ENCODE data around the gene DPEP2.
"Not testable (repeated sequence)": the region's sequence is repeated elsewhere in the genome, so short reads cannot be mapped to it uniquely, and the experiment has no call there.

Gene DPEP2

GRCh38 chr16:67950335-67950843, 48.9 kb downstream of the DPEP2 start:
- no peak for DNase-seq

DNA sequence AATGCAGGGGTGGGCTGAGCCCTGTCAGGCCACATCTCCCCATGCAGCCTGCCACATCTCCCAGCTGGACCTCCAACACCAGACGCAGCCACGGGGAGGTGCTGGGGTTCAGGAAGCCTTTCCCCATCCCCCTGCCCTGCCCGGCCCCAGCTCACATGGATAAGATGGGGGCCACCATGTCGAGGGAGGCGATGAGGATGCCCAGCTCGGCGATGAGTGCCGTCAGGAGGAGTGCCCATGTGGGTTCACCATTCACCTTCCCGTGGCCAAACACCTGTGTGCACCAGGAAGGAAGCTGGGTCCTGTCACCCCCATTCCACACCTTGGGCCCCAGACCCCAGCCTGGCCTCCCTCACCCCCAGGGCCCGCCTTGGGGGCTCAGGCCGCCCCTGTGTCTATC, 49.6 kb downstream of the DPEP2 start:
- no peak for DNase-seq

DNA sequence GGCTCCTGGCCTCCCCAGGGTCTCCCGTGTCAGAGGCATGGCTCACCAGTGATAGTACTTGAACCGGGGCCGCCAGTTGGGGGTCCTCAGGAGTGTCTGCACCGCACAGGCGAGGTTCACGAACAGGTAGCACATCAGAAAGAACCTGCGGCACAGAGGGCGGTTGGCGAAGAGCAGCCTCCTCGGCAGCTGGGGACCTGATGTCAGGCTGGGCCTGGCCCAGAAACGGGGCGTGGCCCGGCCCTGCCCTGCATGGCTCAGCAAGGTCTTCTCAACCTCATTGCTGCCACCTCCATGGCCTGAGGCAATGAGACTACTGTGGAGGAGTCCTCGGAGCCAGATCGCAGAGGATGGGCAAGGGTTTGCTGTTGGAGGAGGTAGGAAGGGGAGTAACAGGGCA, 51.3 kb downstream of the DPEP2 start:
- DNase-seq = no peak

DNA sequence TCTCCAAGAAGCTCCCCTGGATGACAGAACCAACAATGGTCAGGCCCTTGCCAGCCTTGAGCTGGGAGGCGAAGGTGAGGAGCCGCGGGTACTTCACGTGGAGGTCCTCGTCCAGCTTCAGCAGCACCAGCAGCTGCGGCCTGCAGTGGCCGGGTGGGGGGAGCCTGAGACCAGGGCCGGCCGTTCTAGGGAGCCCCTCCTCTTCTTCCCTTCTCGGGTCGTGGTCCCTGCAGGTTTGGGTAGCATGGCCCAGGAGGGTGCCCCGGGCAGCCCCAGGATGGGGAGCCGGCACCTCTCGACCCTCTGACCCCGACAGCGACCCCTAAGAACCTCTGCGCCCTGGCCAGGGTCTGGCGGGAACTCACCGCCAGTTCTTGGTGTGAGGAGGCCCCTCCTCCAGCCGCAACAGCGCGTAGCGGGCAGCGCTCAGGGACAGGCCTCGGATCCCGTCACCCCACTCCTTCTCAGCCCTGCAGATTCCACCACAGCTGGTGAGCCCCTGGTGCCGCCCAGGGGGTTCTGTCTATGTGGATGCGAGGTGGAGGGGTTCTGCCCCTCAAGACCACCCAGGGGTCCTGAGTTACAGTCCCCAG, 52.2 kb downstream of the DPEP2 start:
- no peak for DNase-seq

GRCh38 chr16:67946128-67946569, 53.1 kb downstream of the DPEP2 start:
- DNase-seq = no peak

- no peak for DNase-seq
Observed at GRCh38 chr16:67945392-67945933, 53.8 kb downstream of the DPEP2 start.

DNA sequence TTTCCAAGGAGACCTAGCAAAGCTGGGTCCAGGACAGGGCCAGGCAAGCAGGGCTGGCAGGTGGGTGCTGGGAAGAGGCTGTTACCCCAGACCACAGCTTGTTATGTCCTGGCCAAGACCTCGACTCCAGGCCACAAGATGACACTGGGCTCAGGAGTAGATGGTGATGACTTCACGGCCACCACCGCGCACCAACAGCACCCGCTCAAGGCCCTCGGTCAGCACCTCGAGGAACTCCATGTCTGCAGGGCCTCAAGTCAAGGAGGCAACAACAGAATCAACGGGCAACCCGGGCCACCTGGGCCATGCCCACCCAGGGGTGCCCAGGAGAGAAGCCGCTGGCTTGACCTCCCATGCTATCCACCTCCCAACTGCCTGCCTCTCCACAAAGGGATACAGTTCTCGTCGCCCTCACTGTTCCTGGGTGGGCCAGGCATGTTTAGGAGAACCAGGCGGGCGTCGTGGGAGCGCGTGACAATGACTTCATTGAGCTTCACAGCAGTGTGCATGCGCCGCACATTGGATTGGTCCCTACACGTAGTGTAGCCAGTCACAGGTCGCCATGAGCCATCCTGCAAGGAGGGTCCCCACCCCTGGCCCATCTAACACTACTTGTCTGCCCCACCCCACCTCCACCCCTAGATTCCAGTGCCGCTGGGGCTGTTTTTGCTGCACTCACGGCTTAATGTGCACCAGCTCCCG, 54.4 kb downstream of the DPEP2 start:
- no peak for DNase-seq

DNA sequence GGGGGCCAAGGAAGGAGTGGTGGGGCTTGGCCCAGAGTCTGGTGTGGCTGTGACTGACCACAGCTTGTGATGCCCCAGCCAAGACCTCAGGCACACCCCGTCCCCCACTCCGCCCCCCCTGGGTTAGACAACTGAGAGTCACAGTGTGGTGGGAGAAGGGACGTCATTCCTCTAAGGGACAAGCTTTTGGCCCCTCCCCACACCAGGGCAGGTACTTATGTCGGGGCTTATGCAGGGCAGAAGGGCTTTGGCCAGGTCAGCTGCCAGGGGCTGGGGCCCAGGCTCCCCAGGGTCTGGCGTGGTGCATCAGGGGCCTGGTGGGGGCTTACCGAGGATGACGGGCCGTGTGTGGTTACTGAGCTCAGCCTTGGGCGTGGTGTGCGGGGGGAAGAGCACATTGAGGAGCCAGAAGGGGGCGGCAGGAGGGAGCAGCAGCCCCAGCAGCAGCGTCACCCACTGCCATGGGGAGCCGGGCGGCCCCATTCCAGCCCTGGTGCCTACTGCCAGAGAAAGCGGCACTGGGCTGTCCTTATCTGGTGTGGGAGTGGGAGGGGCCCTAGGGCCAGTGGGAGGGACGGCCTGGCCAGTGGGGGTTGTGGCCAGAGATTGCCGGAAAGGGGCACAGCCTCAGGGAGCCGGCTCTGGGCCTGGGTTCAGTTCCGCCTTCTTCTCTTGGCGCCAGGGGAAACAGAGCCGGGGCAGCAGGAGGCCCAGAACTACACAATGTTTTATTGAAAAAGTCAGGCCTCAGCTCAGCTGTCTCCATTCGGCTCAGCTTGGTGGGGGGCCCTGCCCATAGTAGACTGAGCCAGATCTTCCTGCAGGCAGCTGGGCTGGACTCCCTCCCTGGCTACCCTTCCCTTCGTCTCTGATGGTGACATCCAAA, 55.4 kb downstream of the DPEP2 start, which contains the start of gene LCAT:
Gene LCAT (minus strand): TSS at position 502 of the 886 bp plus-strand sequence. CDS start 19 bp downstream, at position 483.
- DNase-seq = no peak

- no peak for DNase-seq
Observed at GRCh38 chr16:67943256-67943618, 56.0 kb downstream of the DPEP2 start.

GRCh38 chr16:67942510-67943255, 56.6 kb downstream of the DPEP2 start:
- DNase-seq = no peak

DNA sequence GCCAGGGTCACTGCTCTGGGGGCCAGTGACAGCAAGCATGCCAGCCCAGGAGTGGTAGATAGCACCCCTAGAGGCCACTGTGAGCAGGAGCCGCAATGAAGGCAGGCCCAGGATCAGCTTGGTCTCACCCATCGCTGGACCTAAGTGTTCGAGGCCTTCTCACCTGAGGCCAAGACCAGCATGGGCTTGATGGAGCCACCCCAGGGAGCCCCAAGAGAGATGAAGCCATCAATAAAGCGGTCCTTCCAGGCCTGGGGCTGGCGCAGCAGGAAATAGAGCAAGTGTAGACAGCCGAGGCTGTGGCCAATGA, 57.1 kb downstream of the DPEP2 start:
- DNase-seq = no peak

DNA sequence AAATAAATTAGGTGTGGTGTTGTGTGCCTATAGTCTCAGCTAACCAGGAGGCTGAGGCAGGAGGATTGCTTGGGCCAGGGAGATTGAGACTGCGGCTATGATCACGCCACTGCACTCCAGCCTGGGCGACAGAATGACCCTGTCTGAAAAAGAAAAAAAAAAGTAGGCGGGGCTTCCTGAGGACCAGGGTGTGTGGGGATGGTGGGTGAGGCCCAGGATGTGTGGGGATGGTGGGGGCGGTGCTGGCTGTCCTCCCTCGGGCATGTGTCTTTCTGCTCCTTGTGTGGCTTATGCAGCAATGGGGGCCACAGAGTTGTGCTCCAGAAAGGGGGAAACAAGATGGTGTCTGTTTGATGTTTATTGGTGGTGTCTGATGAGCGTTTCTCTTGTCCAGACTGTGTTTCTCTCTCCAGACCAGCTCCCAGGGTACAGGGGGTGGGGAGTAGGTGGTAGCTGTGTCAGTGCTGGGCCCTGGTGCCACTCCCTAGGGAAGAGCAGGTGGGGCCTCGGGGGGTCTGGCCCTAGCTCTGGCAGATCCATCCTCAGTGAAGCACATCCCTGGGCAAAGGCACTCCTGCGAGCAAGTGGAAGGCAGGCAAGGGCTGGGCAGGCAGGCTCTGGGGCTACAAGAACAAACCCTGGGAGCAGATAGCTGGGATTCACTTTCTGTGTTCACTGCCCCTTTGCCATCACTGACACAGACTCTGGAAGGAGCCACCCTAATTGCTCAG, 57.6 kb downstream of the DPEP2 start:
- no peak for DNase-seq

GRCh38 chr16:67940446-67941089, 58.7 kb downstream of the DPEP2 start:
- DNase-seq = no peak

DNA sequence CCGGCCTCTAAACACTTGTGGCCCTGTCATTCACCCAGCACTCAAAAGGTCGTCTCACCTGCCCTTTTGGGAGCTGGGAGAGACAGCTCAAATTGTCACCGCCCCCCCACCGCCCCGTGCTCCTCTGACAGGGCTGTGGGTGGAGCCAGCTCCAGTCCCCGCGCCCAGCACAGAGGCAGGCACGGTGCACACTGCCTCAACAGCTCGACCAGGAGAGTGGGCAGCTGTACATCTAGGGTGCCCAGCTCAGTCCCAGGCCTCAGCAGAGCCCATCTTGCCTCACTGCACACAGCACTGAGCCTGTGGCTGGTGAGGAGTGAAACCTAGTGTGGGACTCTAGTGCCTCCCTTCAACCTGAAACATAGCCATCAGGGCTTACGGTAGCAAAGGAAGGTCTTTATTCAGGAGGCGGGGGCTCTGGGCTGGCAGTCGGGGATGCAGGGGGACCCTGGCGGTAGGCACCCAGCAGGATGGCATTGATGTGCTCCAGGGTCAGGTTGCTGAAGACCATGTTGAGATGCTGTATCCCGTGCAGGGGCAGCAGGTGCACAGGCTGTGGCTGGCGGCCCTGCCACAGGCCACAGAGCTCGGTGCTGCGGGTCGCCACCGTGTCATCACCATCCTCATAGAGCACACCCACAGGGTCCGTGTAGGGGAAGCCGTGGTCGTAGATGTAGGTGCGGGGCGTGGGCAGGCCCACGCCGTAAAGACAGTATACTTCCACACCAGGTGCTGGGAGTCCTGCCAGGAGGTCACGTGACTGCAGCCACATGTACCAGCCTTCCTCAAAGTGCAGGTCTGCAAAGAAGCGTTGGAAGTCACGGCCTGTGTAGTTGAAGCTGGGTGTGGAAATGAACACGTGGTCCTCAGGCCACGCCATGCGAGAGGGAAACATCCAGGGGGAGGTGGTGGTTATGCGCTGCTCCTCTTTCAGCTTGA, 59.5 kb downstream of the DPEP2 start:
- no peak for DNase-seq

DNA sequence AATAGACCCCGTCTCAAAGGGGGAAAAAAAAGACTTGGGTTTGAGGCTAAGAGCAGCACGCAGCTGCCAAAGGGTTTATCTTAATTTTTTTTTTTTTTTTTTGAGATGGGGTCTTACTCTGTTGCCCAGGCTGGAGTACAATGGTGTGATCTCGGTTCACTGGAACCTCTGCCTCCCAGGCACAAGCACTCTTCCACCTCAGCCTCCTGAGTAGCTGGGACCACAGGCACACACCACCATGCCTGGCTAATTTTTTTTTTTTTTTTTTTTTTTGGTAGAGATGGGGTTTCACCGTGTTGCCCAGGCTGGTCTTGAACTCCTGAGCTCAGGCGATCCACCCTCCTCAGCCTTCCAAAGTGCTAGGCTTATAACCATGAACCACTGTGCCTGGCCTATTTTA, 61.6 kb downstream of the DPEP2 start:
- not testable (repeated sequence) for DNase-seq

Measured in T-helper 9 cell (primary cell).